GM18870 (cell line): ENCODE measurements around the gene KRTAP5-5.
"Not testable (repeated sequence)": the region's sequence is repeated elsewhere in the genome, so short reads cannot be mapped to it uniquely, and the experiment has no call there.

Experiments used
- ATAC-seq: cut with Tn5 transposase; IDR thresholded peaks from one replicate; pipeline ENCODE4 v1.9.1; 2021; ENCODE audit warnings: moderate library complexity; ENCODE audit not compliant: unreplicated experiment

Gene KRTAP5-5

GRCh38 chr11:1654388-1655167 is 25.0 kb downstream of the KRTAP5-5 start:
- ATAC-seq, result no peak

GRCh38 chr11:1655168-1656060 is 25.8 kb downstream of the KRTAP5-5 start:
- no peak for ATAC-seq

- no peak for ATAC-seq
These were observed 26.5 kb downstream of the KRTAP5-5 start for GRCh38 chr11:1656061-1656441.

DNA sequence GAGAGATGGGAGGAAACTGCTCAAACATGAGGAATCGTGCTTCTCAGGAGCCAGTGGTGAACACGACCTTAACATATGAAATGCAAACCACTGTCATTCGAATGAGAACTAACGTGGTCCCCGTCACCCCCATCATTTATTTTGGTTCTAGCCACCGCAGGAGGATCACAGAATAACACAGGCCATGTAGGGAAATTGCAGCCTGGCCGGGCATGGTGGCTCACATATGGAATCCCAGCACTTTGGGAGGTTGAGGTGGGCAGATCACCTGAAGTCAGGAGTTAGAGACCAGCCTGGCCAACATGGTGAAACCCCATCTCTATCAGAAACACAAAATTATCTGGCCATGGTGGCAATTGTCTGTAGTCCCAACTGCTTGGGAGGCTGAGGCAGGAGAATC is 27.1 kb downstream of the KRTAP5-5 start:
- ATAC-seq, result no peak

GRCh38 chr11:1659506-1659905 is 29.9 kb downstream of the KRTAP5-5 start:
- ATAC-seq, result no peak

- no peak for ATAC-seq
These were observed 30.7 kb downstream of the KRTAP5-5 start for GRCh38 chr11:1660111-1660867.

DNA sequence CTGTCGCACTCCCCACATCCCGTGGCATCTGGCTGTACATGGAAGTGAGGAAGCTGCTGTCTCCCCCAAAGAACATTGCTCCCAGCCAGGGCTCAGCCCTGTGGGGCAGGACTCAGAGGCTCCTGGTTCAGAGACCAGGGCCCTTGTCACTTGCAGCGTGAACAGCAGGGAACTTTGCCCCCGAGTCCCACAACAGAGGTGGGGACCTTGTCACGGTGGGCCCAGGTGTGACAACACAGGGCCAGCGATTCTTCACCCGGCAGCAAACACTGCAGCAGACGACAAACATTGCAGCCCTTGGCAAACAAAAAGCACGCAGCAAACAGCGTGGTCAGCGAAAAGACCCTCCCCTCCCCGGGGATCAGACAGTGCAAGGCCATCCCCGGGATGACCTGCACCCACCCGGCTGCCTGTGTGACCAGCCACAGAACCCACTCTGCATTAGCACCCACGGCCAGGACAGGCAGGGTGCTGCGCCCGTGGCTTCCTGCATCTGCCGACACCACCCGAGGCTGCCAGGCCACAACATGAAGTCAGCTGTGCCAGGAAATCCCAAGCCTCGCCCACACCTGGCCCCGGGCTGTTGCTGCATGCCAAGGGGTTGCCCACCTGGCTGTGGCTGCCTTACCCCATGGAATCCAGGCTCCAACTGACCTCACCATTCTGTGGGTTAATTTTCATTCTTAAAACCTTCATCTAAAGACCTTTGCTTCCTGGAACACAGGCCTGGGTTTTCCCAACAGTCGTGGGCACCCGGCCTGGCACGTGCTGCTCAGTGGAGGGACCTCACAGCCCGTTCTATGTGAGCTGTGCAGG is 32.1 kb downstream of the KRTAP5-5 start:
- ATAC-seq, result not testable (repeated sequence)

- ATAC-seq, result not testable (repeated sequence)
These were observed 33.2 kb downstream of the KRTAP5-5 start for GRCh38 chr11:1662699-1663283.

DNA sequence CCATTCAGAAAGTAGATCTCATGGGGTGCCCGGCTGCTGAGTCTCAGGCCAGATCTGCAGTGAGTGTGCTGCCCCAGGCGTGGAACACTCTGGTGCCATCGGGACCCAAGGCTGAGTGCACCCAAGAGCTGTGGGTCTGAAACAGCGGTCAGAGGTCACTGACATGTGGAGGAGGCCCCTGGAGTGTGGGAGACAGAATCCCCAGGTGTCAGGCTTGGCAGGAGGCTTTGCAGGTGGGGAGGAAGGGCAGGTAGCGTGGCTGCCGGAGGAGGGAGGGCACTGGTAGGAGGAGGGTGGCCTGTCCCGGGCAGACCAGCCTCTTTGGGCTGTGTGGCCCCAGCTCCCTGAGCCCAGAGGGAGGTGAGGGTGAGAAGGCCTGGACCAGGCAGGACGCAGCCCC is 35.7 kb downstream of the KRTAP5-5 start:
- ATAC-seq, result no peak

GRCh38 chr11:1667121-1667850 is 37.7 kb downstream of the KRTAP5-5 start:
- no peak for ATAC-seq

DNA sequence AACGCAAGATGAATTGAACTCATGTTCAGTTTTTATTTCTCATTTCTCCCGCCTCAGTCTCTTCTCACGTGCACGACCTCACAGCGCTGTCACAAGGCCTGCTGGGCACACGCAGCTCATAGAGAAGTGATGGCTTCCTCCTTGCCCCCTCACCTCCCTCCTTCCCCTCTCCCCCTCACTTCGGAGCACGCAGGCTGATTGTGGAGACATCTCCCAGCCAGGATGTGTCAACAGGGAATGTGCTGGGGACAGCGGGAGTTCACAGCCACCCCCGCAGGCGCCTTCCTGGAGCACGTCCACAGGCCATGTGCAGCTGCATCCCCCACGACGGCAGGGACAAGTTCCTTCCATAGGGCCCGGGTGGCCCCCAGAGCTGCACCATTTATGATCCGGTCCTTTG is 38.3 kb downstream of the KRTAP5-5 start:
- no peak for ATAC-seq

DNA sequence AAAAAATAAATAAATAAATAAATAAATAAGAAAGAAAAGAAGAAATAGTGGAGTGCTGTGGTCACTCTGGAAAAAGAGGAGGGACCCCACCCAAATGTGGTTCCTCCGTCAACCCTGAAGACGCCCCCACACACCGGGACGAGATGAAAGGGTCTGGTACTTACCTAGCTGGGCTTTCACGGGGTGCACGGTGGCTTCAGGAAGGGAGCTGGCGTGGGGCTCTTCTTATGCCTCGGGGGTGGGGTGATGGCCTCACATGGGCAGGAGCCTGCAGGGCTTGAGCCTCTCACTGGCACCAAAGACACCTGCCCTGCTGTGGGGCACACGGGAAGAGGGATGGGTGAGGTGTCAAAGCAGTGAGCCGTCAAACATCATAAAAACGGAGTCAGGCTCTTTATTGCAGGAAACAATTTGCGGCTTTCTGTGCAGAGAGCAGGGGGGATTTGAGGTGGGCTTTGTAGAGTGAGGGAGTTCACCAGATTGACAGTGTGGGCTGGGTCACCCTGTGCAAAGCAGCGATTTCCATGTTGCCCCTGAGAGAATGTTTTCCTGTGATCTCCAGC is 39.4 kb downstream of the KRTAP5-5 start:
- no peak for ATAC-seq

GRCh38 chr11:1669546-1670218 is 40.1 kb downstream of the KRTAP5-5 start:
- ATAC-seq, result no peak

DNA sequence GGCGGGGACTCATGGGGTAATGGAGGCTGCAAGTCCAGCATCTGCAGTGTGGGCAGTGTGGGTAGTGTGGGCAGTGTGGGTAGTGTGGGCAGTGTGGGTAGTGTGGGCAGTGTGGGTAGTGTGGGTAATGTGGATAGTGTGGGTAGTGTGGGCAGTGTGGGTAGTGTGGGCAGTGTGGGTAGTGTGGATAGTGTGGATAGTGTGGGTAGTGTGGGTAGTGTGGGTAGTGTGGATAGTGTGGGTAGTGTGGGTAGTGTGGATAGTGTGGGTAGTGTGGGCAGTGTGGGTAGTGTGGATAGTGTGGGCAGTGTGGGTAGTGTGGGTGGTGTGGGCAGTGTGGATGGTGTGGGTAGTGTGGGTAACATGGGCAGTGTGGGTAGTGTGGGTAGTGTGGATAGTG is 40.9 kb downstream of the KRTAP5-5 start:
- not testable (repeated sequence) for ATAC-seq

GRCh38 chr11:1670905-1671371 is 41.4 kb downstream of the KRTAP5-5 start:
- no peak for ATAC-seq

GRCh38 chr11:1671658-1672057 is 42.1 kb downstream of the KRTAP5-5 start:
- ATAC-seq, result no peak

DNA sequence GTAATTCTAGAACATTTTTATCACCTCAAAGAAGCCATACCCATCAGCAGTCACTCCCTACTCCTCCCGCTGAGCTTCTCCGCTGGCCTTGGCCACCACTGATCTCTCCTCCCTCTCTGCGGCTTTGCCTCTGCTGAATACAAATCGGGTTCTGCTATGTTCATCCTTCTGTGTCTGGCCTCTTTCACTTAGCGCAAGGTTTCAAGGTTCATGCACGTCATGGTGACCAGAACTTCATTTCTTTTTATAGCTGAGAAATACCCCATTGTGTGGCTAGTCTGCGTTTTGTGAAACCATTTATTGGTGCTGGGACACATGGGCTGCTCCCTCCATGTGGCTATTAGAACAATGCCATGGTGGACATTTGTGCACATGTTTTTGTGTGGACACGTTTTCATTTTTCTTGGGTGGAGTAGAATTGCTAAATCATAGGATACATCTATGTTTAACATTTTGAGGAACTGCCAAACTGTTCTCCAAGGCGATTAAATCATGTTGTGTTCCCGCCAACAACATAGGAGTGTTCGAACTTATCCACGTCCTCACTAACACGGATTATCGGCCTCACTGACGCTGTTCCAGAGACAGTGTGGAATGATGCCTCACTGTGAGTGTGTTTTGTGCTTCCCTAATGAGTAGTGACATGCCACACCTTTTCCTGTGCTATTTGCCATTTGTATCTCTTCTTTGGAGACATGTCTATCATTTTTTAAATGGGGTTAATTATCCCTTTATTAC is 43.2 kb downstream of the KRTAP5-5 start:
- no peak for ATAC-seq
